HG03159 (cell line): ENCODE measurements around the gene PLCH1.

Experiments
- ATAC-seq: cut with Tn5 transposase; IDR thresholded peaks from one replicate; pipeline ENCODE4 v1.9.1; 2021; ENCODE audit warnings: mild to moderate bottlenecking, moderate library complexity; ENCODE audit not compliant: unreplicated experiment

Gene PLCH1

GRCh38 chr3:155688481-155688880 lies 56.4 kb downstream of the PLCH1 start:
- no peak for ATAC-seq

- no peak for ATAC-seq
These were observed 61.5 kb downstream of the PLCH1 start for GRCh38 chr3:155683344-155683720.

GRCh38 chr3:155682426-155683343 lies 62.2 kb downstream of the PLCH1 start:
- ATAC-seq, result no peak

GRCh38 chr3:155676252-155676981 lies 68.5 kb downstream of the PLCH1 start:
- ATAC-seq, result no peak

DNA sequence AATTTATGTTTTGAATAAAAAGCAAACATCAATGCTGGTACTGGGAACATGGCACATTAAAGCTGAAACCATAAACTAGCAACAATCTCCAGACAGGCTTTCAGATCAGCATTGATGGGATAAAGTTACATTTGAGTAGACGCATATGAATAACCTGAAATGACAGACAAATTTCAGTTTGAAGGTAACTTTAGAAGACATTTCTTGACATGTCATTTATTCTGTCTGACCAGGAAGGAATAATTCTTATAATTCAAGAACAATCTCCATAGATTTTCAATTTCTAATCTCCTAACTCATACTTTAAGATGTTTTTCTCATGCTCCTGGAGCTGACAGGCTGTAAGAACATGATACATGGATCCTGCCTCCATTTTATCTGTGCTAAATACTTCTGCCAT lies 69.8 kb downstream of the PLCH1 start:
- ATAC-seq, result no peak

- no peak for ATAC-seq
These were observed 71.5 kb downstream of the PLCH1 start for GRCh38 chr3:155673421-155673820.

DNA sequence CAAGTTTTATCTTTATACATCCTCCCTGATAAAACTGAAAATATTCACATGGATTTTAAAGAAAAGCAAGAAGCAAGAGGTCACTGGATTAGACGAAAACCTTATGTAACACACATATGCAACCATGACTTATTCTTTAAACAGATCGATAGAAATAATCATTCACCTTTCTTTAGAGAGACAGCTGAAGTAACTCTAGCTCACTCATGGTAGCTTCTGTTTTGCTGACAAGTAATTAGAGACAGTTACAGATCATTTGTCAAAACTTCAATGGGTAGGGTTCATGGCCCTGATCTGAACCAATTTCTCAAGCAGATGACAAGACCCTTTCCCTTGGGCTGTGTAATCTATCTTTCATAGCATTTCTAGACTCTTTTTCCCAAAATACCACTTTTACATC lies 74.5 kb downstream of the PLCH1 start:
- no peak for ATAC-seq

GRCh38 chr3:155667988-155668387 lies 76.9 kb downstream of the PLCH1 start:
- ATAC-seq, result no peak

DNA sequence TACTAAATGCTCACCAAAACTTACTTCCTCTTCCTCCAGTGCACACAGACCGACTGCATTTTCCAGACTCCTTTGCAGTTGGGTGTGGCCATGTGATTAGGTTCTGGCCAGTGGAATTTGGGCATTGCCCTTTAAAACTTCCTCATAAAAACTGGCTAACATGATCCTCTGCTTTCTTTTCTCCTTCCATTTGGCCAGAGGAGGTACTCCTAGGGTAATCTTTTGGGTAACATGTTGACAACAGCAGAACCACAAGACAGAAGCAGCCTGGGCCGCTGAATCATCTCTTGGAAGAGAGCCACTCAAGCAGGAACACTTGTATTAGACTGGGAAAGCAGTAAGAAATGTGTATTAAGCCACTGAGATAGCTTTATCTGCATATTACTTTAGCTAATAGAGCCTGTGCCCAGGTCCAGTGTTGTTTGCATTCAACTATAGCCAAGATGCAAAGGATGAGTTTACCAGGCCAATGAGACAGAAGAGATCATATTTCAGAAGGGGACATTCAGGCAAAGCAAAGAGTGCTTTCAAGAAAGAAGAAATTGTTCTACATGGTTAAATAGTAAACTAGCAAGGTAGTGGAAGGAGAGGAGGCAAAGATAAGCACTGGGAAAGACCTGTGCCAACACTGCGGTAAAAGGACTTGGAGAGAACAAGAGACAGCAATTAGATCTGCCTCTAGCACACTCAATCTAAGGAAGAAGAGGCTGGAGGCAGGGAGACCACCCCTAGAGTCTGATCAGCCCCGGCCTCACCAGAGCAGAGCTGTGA lies 79.8 kb downstream of the PLCH1 start:
- ATAC-seq, result no peak

DNA sequence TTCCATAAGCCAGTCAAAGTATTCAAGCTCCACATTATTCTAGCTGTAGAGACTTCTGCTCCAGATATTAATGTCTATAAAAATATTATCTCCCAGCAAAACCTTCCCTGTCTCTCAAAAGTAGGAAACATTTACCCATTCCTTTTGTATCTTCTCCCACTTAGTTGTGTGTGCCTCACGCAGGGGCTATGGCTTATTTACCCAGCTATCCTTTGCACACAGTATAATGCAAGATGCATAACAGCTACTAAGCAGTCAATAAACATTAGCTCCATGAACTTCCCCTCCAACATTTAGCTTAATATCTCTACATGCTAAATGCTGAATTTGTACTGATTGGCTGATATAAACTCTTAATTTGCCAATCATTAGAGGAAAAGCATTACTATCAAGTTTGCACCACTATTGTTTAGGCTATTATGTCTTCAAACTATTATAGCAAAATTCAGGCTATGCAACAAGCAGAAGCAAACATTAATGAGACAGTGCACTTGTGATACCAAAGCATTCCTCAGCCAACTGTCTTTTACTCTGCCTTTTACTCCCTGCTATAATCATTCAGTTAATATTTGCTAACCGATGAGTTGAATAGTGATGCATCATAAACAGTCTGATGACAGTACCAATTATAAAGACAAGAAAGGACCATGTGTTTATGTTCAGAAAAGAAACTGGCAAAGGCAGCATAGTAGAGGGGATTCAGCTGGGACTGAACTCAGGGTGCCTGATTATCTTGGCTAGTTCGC lies 81.2 kb downstream of the PLCH1 start:
- no peak for ATAC-seq

DNA sequence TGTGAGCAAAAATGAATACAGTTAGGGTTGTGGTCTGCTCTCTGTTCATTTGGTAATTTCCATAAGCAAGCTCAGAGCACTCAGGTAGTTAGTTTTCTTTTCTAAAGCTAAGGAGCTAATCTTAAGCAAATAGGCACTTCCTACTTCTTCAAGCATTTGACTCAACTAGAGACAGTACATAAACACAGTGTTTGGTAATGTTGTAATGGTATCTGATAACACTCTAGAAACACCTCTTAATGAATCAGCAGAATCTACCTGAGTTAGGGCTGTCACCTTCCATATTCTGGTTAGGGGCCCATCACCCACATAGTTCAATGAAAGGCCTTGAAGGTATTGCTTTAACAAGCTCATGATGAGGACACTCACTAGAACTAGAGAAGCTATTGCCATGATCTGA lies 83.1 kb downstream of the PLCH1 start:
- no peak for ATAC-seq

GRCh38 chr3:155661042-155661441 lies 83.8 kb downstream of the PLCH1 start:
- no peak for ATAC-seq

GRCh38 chr3:155658671-155659261 lies 86.1 kb downstream of the PLCH1 start:
- no peak for ATAC-seq

GRCh38 chr3:155658006-155658405 lies 86.9 kb downstream of the PLCH1 start:
- ATAC-seq, result no peak

DNA sequence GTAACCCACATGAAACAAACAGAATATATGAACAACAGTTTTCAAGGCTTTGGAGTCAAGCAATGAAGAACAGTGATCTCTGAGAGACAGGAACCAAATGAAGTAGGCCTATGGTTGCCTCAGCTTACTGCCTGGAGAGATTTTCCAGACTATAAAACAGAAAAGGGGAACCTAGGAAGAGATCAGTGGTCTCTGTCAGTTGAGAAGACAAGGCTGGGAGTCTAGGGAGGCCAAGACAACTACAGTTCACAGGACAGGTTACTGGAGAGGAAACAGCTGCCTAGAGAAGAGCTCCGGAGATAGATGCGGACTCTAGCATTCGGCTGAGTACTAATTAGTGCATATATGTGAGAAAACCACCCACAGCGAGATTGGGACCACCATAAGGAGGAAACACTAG lies 87.7 kb downstream of the PLCH1 start:
- no peak for ATAC-seq

DNA sequence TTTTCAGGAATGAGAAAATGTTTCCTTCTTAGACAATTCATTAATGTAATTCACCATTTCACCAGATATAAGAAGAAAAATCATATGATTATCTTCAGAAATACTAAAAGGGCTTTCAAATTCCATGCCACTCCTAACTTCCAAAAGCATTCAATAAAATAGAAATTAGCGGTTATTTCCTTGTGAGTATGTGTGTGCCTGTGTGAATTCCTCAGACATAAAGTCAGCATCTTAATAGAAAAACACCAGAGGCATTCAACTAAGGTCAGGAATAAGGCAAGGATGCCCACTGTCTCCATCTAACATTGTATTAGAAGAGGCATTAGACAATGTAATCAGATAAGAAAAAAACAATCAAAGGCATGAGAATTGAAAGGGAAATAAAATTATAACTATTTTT lies 88.4 kb downstream of the PLCH1 start:
- ATAC-seq, result no peak

GRCh38 chr3:155651489-155652218 lies 93.2 kb downstream of the PLCH1 start:
- ATAC-seq, result no peak

GRCh38 chr3:155648013-155648591 lies 96.8 kb downstream of the PLCH1 start:
- ATAC-seq, result no peak

- no peak for ATAC-seq
These were observed 97.7 kb downstream of the PLCH1 start for GRCh38 chr3:155647206-155647605.
